Gastrocnemius medialis (tissue), 4 donors: ENCODE data around the gene FCHSD1. TPM values are rescaled to one million over a fixed set of nuclear protein-coding genes. Genes with fewer than 3 reads are reported as not detected.

Experiments
- ATAC-seq, 2 donors: fragments of 150-250 bp; one replicate each; pipeline ENCODE4 v1.9.1; 2016
- DNase-seq, 2 donors: peaks; one replicate each; pipeline ENCODE4 v3.0.0-alpha.2; 2019
- H3K27ac ChIP-seq, 4 donors: fragments of 200-600 bp; sonication (generic); 1 replicate in 1 of 4; 2 replicates in 3 of 4; pipeline ENCODE4 v1.5.1; 2016 to 2018; ENCODE audit warnings: mild to moderate bottlenecking in 2 of 4, moderate library complexity in 1 of 4
- H3K27me3 ChIP-seq, 3 donors: fragments of 200-600 bp; sonication (generic) in 2 of 3; 1 replicate in 1 of 3; 2 replicates in 2 of 3; pipeline versions ENCODE4 v1.5.1 to v1.6.0; 2016 to 2019; ENCODE audit warnings: mild to moderate bottlenecking in 1 of 3, moderate library complexity in 1 of 3
- H3K36me3 ChIP-seq, 2 donors: fragments of 200-600 bp; sonication (generic) in 1 of 2; one replicate each; pipeline ENCODE4 v1.5.1; 2017 to 2018
- H3K4me1 ChIP-seq, 2 donors: fragments of 200-600 bp; sonication (generic) in 1 of 2; one replicate each; pipeline ENCODE4 v1.5.1; 2016 to 2017; ENCODE audit warnings: mild to moderate bottlenecking in 2 of 2
- H3K4me3 ChIP-seq, 4 donors: fragments of 200-600 bp; sonication (generic) in 3 of 4; 1 replicate in 1 of 4; 2 replicates in 3 of 4; pipeline ENCODE4 v1.5.1; 2016 to 2019; ENCODE audit warnings: mild to moderate bottlenecking in 2 of 4
- H3K9me3 ChIP-seq, 3 donors: fragments of 200-600 bp; sonication (generic) in 2 of 3; 1 replicate in 1 of 3; 2 replicates in 2 of 3; pipeline ENCODE4 v1.5.1; 2016 to 2019
- POLR2A ChIP-seq, 2 donors: fragments of 450-650 bp; IDR thresholded peaks; one replicate each; pipeline ENCODE4 v1.6.1; 2017; ENCODE audit warnings: antibody characterized with exemption in 2 of 2, mild to moderate bottlenecking in 2 of 2, moderate library complexity in 2 of 2
- in situ Hi-C, 4 donors: fragments of 200-750 bp; cut with MboI; loops; one replicate each; pipeline versions ENCODE4 v1.15.0 to v1.8.0; 2017; ENCODE audit warnings: low sequenced_read_pairs in 4 of 4
- intact Hi-C: fragments of 100-400 bp; cut with DNase I; formaldehyde crosslinking; loops from one replicate; pipeline ENCODE4 v1.15.1; 2023; ENCODE audit warnings: low total_unique reads
- total RNA-seq, 4 donors: library from RNA; depleted of rRNA; stranded (reverse); fragments of >200 nt; gene quantifications; one replicate each; pipeline versions ENCODE4 v1.1.0 to v1.2.3, GENCODE V29; 2016
- TF ChIP-seq, protein P1 (sequence below), 5 experiments: fragments of 450-650 bp in 3 of 5; fragments of 200-600 bp in 2 of 5; sonication (generic) in 2 of 5; IDR thresholded peaks in 4 of 5; conservative IDR thresholded peaks in 1 of 5; 1 replicate in 4 of 5; 2 replicates in 1 of 5; pipeline ENCODE4 v1.5.1; 2016 to 2019; ENCODE audit warnings: antibody characterized with exemption in 5 of 5, mild to moderate bottlenecking in 3 of 5, moderate library complexity in 3 of 5

FCHSD1 gene
- total RNA-seq, 4 donors from 2014 or later = 0.32 to 2.6 (median 0.65) TPM

DNA sequence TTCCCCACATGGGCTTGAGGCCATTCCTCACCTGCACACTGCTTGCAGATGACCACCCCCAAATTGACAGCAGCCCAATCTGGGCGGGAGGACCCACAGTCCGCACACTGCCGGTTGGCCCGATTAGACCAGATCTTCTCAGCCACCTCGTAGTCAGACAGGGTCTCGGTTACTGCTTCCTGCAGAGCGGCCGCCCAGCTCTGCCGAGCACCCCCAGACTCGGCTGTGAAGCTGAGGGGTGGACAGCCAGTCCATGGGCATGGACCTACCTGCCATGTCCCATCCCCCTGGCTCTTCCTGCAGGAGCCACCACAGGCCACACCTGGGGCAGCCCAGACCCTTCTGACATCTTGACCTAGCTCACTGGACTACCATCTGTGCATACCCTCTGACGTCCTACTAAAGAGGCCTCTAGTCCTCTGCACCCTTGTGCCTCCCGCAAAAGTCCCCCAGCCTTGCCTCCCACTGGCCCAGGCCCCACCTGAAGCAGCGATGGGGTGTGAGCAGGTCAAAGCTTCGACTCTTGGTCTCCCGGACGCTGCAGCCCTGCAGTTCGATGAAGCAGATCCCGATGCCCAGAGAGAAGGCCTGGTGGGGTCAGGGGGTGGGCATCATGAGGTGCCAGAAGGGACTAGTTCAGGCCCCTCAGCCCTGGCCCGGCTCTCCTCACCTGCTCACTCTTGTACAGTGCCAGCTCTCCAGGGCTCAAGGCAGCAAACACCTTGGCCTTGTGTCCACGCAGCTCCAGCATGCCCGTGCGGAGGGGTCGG, 21.0 kb upstream of the FCHSD1 start:
- Histone ChIP-seq H3K27ac (no peak overlapping the region), H3K27me3 (no peaks in the 10 kb centered on the region), H3K4me3 (no peak overlapping the region), H3K36me3 (no peaks in the 10 kb centered on the region), H3K4me1 (no peaks in the 10 kb centered on the region), H3K9me3 (no peaks in the 10 kb centered on the region)
- intact Hi-C loops = no loop called here
- DNase-seq = no peak
- no peak for ATAC-seq
- TF ChIP-seq, protein P1, sequence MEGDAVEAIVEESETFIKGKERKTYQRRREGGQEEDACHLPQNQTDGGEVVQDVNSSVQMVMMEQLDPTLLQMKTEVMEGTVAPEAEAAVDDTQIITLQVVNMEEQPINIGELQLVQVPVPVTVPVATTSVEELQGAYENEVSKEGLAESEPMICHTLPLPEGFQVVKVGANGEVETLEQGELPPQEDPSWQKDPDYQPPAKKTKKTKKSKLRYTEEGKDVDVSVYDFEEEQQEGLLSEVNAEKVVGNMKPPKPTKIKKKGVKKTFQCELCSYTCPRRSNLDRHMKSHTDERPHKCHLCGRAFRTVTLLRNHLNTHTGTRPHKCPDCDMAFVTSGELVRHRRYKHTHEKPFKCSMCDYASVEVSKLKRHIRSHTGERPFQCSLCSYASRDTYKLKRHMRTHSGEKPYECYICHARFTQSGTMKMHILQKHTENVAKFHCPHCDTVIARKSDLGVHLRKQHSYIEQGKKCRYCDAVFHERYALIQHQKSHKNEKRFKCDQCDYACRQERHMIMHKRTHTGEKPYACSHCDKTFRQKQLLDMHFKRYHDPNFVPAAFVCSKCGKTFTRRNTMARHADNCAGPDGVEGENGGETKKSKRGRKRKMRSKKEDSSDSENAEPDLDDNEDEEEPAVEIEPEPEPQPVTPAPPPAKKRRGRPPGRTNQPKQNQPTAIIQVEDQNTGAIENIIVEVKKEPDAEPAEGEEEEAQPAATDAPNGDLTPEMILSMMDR (IDR thresholded peaks at IDR 0.05 in 4 of 5, conservative IDR thresholded peaks at IDR 0.05 in 1 of 5) = no peak
- TF ChIP-seq POLR2A (IDR thresholded peaks at IDR 0.05) = no peak
- in situ Hi-C loops = no loop called here

DNA sequence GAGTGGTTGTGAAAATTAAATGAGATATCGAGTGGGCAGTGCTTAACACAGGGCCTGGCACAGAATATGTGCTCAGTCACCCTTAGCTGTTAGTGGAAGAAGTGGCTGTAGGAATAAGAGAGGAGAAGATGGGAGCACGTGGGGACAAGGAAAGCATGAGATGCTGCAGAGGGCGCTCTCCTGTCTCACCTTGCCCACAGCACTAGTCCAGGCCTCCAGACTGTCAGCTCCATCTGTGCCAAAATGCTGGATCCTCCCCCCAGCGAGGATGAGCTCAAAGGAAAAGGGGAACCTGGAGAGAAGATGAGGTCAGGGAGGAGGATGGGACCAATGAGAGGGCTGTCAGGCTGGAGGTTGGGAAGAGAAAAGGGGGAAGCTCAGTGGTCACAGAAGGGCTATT, 18.3 kb upstream of the FCHSD1 start:
- TF ChIP-seq, protein P1 (IDR thresholded peaks at IDR 0.05 in 4 of 5, conservative IDR thresholded peaks at IDR 0.05 in 1 of 5) = no peak
- TF ChIP-seq POLR2A (IDR thresholded peaks at IDR 0.05) = no peak
- no peaks in the 10 kb centered on the region for H3K9me3 ChIP-seq
- ATAC-seq (no peak), DNase-seq (no peak)
- H3K27ac ChIP-seq = no peak overlapping the region
- no peaks in the 10 kb centered on the region for H3K27me3 ChIP-seq
- no peaks in the 10 kb centered on the region for H3K36me3 ChIP-seq
- intact Hi-C loops = no loop called here
- in situ Hi-C loops = no loop called here
- no peaks in the 10 kb centered on the region for H3K4me1 ChIP-seq
- no peak overlapping the region for H3K4me3 ChIP-seq

DNA sequence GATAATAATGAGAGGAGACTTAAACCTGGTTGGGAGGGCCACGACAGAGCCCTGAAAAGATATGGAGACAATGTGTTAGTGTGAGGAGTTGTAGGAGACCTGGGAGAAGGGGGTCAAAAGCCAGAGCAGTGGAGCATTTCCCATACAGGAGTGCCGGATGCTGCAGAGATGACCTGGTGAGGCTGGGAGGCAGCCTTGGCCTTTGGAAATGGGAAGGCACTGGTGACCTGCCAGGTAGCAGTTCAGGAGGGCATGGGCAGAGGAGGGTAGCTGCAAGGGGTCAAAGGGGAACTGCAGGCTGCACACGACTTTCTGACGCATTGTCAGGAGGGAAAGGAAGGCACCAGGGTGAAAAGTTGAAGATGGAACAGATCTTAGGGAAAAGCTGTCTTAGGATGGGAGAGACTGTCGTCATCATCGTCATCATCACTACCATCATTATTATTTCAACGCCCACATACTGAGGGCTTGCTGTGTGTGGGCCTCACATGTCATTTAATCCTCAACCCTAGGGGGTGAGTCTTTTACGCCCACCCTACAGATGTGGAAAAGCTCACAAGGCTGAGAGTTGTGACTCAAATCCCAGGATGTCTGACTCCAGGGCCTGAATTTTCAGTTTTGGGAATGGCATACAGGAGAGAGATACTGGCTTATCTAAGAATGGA, 17.5 kb upstream of the FCHSD1 start:
- ATAC-seq = no peak
- Histone ChIP-seq H3K4me3 (no peak overlapping the region), H3K27me3 (no peaks in the 10 kb centered on the region), H3K9me3 (no peaks in the 10 kb centered on the region), H3K27ac (no peak overlapping the region), H3K4me1 (no peaks in the 10 kb centered on the region), H3K36me3 (no peaks in the 10 kb centered on the region)
- in situ Hi-C loops = no loop called here
- TF ChIP-seq, protein P1 (IDR thresholded peaks at IDR 0.05 in 4 of 5, conservative IDR thresholded peaks at IDR 0.05 in 1 of 5) = no peak
- TF ChIP-seq POLR2A (IDR thresholded peaks at IDR 0.05) = no peak
- intact Hi-C loops = no loop called here
- DNase-seq = no peak

DNA sequence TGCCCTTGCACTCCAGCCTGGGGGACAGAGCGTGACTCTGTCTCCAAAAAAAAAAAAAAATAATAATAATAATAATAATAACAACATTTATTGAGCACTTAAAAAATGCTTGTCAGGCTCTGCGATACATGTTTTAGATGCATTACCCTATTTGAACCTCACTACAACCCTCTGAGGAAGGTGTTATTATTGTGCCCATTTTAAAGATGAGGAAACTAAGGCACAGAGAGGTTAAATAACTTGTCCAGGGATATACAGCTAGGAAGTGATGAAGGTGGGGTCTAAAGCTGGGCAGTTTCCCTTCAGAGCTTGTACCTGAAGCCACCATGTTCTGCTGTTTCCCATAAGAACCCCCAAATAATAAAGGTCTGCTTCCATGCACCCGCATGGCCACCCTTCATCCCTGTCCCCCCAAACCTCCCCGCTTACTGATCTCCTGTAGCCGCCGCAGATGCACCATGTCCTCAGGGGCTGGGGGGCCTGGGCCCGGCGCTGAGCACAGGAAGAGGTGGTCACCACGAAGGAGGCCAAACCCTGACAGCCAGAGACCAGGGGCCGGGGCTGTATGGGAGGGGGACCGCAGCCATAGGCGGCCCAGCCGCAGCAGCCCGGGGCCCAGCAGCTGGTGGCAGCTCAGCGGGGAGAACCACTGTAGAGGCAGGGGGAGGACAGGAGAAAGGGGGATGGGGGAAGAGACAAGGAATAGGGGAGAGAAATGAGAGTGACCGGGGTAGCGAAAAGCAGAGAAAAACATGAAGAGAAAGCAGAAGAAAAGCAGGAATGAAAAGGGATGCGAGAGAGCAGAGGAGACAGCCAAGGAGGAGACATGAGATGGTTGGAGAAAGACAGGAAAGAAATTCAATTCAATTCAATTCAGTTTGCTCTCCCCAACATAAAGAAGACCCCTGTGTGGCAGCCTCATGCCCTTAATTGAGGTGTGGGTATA, 15.1 kb upstream of the FCHSD1 start:
- no peaks in the 10 kb centered on the region for H3K9me3 ChIP-seq
- ATAC-seq (no peak), DNase-seq (no peak)
- no peaks in the 10 kb centered on the region for H3K36me3 ChIP-seq
- no peak overlapping the region for H3K4me3 ChIP-seq
- H3K4me1 ChIP-seq = no peaks in the 10 kb centered on the region
- no peak for TF ChIP-seq POLR2A (IDR thresholded peaks at IDR 0.05)
- TF ChIP-seq, protein P1 (IDR thresholded peaks at IDR 0.05 in 4 of 5, conservative IDR thresholded peaks at IDR 0.05 in 1 of 5) = no peak
- no peak overlapping the region for H3K27ac ChIP-seq
- intact Hi-C loops = no loop called here
- in situ Hi-C loops = no loop called here
- no peaks in the 10 kb centered on the region for H3K27me3 ChIP-seq
